COR-L47 (cell line): Measurements from ENCODE around the gene HTRA1.

Experiments
- DNase-seq: peaks from one replicate; lab custom pipeline; 2025; lab: John Stamatoyannopoulos, UW

The HTRA1 gene

GRCh38 chr10:122494833-122495232 is 33.5 kb downstream of the HTRA1 start:
- DNase-seq = no peak

GRCh38 chr10:122495406-122496340 is 34.3 kb downstream of the HTRA1 start:
- no peak for DNase-seq

- DNase-seq = no peak
Measured at GRCh38 chr10:122497241-122497640, 35.9 kb downstream of the HTRA1 start.

- DNase-seq = no peak
Measured at GRCh38 chr10:122498521-122498920, 37.2 kb downstream of the HTRA1 start.

GRCh38 chr10:122499012-122499411 is 37.7 kb downstream of the HTRA1 start:
- no peak for DNase-seq

- DNase-seq = no peak
Measured at GRCh38 chr10:122499491-122499941, 38.2 kb downstream of the HTRA1 start.

- DNase-seq = no peak
Measured at GRCh38 chr10:122500194-122500593, 38.8 kb downstream of the HTRA1 start.

- no peak for DNase-seq
Measured at GRCh38 chr10:122500726-122501125, 39.4 kb downstream of the HTRA1 start.

- DNase-seq = no peak
Measured at GRCh38 chr10:122503012-122503411, 41.7 kb downstream of the HTRA1 start.

- DNase-seq = no peak
Measured at GRCh38 chr10:122503886-122504609, 42.7 kb downstream of the HTRA1 start.

- peak; percentile 73 for DNase-seq
Measured at GRCh38 chr10:122504610-122504950, 43.2 kb downstream of the HTRA1 start.

GRCh38 chr10:122505011-122505410 is 43.7 kb downstream of the HTRA1 start:
- no peak for DNase-seq

GRCh38 chr10:122505885-122506645 is 44.7 kb downstream of the HTRA1 start:
- DNase-seq = no peak

- no peak for DNase-seq
Measured at GRCh38 chr10:122507616-122508015, 46.3 kb downstream of the HTRA1 start.

GRCh38 chr10:122508021-122508420 is 46.7 kb downstream of the HTRA1 start:
- DNase-seq = no peak

GRCh38 chr10:122509323-122509722 is 48.0 kb downstream of the HTRA1 start:
- DNase-seq = no peak

- DNase-seq = no peak
Measured at GRCh38 chr10:122510326-122510725, 49.0 kb downstream of the HTRA1 start.

- no peak for DNase-seq
Measured at GRCh38 chr10:122510736-122511135, 49.4 kb downstream of the HTRA1 start.

- no peak for DNase-seq
Measured at GRCh38 chr10:122513053-122513452, 51.7 kb downstream of the HTRA1 start.

- no peak for DNase-seq
Measured at GRCh38 chr10:122514045-122514840, 52.9 kb downstream of the HTRA1 start.

GRCh38 chr10:122515022-122515424 is 53.7 kb downstream of the HTRA1 start:
- no peak for DNase-seq
